ENCODE measurements around the gene CARD11.
A peak's percentile ranks its signal among the peaks of the same experiment; 100 is the strongest.

Gene CARD11

DNA sequence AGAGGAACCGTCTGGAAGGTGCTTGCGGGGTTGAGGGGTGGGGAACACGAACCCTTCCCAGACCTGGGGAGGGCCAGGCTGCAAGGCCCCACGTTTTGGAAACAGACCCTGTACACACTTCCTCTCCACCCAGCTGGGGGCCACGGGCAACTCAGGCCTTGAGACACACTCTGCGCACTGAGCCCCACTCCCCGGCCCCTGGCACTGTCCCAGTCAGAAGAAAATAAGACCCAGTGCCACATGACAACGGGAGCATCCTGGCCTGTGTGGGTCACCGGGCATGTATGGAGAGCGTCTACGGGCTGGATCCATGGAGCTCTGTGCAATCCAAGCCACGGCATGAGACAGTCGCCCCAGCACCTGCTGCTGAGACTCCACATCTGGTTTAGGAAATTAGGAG, 63.7 kb downstream of the CARD11 start:
- no peak for DNase-seq

- no peak for DNase-seq
These were observed 64.5 kb downstream of the CARD11 start for GRCh38 chr7:2979201-2979631.

DNA sequence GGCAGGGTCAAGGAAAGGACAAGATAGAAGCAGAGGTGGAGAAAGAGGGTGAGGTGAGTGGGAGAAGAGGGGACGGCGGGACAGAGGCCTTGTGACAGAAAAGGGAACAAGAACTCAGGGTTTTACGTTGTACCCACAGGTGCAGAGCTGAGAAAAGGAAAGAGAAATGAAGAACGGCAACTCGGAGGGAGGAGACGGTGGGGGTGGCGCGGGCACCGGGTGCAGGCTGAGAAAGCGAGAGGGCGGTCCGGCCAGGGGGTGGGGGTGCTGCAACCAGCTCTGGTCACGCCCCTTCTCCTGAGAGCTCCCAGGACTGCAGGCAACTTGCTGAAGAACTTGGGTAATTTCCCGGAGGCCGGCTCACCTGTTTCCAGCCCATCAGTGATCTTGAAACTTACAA, 65.3 kb downstream of the CARD11 start:
- DNase-seq, result peak; percentile 65

DNA sequence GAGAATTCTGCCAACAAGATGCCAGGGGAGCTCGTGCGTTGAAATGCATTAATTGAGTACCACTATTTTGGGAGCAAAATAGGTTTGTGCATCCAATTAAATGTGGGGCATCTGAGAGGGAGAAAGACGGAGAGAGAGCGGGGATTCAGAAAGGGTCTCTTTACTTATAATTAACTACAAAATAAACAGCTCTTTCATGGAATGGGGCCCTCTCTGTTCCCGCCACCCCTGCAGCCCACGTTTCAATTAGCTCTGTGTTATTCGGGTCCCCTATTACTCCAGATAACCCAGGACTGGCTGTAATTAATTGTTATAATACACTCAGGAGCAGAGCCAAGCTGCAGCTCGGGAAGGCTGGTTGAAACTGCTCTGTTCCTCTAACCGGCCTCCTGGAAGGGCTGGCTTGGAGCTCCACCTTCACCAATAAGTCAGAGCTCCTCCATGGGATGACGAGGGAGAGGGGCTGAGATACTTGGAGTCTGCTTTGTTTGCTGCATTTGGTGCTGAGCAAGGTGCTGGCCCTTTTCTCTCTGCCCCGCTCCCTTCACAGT, 67.8 kb downstream of the CARD11 start:
- no peak for DNase-seq

GRCh38 chr7:2974093-2974819, 69.4 kb downstream of the CARD11 start:
- DNase-seq, result no peak

DNA sequence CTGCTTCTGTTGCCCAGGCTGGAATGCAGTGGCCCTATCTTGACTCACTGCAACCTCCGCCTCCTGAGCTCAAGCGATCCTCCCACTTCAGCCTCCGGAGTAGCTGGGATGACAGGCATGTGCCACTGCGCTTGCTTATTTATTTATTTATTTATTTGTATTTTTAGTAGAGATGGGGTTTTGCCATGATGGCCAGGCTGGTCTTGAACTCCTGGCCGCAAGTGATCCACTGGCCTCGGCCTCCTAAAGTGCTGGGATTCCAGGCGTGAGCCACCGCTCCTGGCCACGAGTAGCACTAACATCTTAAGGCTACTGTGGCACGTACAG, 70.9 kb downstream of the CARD11 start:
- no peak for DNase-seq

DNA sequence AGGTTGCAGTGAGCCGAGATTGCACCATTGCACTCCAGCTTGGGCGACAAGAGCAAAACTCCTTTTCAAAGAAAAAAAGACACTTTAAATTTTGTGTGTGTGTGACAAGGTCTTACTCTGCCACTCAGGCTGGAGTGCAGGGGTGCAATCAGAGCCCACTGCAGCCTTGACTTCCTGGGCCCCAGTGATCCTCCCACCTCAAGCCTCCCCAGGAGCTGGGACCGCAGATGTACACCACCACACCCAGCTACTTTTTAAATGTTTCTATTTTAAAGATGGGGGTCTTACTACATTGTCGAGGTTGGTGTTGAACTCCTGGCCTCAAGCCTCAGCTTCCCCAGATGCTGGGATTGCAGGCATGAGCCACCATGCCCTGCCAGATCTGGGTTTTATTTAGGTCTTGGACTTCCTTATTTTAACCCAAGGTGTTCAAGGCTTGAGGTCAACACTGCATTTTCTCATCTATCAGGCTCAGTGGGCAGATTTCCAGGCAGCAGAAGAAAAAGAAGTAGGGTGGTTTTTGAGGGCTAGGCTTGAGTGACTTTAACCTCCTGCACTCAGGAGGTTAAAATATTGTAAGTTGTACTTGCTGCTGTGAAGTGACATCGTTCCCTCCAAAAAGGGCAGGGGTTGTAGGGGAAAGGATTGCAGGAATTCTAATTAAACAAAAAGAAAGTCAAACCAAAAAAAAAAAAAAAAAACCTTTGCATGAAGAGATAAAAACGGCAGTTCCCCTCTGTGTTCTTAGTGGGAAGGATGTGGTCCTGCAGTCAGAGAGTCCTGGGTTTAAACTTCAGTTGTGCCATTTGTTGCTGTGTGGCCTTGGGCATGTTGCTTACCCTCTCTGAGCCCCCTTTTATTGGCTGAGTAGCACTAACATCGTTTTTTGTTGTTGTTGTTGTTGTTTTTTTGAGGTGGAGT, 71.5 kb downstream of the CARD11 start:
- DNase-seq, result no peak

DNA sequence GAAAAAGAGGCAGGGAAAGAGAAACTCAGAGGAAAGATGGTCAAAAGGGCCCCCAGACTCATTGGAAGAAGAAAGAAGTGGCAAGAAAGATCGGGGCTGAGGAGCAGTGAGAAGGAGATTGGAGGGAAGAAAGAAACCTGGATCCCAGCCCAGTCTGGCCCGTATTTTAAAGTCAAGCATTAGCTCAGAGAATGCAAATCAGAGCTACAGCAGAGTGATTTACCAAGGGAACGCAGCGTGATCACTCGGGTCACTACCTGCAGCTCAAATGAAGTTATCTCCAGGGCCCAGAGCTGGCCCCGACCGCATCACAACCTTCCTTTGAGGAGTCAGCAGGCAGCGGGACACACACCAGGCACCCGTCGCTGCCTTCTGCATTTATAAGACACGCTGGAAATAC, 72.8 kb downstream of the CARD11 start:
- DNase-seq, result no peak

GRCh38 chr7:2970307-2970664, 73.4 kb downstream of the CARD11 start:
- no peak for DNase-seq

- no peak for DNase-seq
These were observed 74.0 kb downstream of the CARD11 start for GRCh38 chr7:2969398-2970306.

DNA sequence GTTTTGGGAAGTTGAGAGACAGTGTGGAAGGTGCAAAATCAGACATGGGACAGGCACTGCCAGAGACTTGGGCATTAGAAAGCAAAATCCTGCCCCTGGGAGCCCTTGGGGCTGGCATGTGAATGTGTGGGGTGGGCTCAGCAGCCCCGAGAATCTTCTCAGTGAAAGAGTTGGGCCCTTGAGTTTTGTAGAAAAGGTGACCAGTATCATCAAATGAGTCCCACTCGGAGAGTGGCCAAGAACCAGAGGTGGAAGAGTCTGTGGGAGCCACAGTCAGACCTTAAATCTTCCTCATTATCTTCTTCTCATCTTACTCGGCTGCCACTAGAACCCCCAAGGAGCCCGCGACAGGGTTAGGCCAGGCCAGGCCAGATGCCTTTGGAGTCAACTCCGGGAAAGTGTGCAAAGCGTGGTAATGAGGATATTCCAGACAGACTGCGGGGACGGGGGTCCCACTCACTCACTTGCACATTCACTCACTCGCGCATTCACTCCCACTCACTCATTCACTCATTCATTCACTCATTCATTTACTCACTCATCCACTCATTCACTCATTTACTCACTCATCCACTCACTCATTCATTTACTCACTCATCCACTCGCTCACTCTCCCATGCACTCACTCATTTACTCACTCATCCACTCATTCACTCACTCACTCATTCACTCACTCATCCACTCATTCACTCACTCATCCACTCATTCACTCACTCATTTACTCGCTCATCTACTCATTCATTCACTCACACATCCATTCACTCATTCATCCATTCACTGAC, 74.9 kb downstream of the CARD11 start:
- DNase-seq, result no peak

DNA sequence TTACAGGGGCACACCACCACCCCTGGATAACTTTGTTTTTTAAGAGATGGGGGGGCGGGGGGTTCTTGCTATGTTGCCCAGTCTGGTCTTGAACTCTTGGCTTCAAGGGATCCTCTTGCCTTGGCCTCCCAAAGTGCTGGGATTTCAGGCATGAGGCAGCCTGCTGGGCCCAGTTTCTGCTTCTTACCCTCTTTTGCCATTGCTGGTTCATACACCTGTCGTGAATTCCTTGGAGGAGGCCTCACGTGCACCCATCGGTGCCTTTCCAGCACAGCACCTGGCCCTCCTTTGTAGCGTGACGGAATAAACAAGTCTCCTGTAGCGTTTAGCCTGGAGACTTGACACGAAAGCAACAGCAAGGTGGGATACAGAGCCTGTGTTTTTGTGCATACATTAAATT, 75.5 kb downstream of the CARD11 start:
- DNase-seq, result no peak

- no peak for DNase-seq
These were observed 76.0 kb downstream of the CARD11 start for GRCh38 chr7:2967705-2968104.

- no peak for DNase-seq
These were observed 76.4 kb downstream of the CARD11 start for GRCh38 chr7:2967253-2967652.

GRCh38 chr7:2966466-2967078, 77.1 kb downstream of the CARD11 start:
- no peak for DNase-seq

- no peak for DNase-seq
These were observed 77.9 kb downstream of the CARD11 start for GRCh38 chr7:2965745-2966270.

GRCh38 chr7:2965301-2965700, 78.4 kb downstream of the CARD11 start:
- no peak for DNase-seq

GRCh38 chr7:2964208-2964607, 79.5 kb downstream of the CARD11 start:
- DNase-seq, result no peak

GRCh38 chr7:2962865-2963264, 80.8 kb downstream of the CARD11 start:
- no peak for DNase-seq

DNA sequence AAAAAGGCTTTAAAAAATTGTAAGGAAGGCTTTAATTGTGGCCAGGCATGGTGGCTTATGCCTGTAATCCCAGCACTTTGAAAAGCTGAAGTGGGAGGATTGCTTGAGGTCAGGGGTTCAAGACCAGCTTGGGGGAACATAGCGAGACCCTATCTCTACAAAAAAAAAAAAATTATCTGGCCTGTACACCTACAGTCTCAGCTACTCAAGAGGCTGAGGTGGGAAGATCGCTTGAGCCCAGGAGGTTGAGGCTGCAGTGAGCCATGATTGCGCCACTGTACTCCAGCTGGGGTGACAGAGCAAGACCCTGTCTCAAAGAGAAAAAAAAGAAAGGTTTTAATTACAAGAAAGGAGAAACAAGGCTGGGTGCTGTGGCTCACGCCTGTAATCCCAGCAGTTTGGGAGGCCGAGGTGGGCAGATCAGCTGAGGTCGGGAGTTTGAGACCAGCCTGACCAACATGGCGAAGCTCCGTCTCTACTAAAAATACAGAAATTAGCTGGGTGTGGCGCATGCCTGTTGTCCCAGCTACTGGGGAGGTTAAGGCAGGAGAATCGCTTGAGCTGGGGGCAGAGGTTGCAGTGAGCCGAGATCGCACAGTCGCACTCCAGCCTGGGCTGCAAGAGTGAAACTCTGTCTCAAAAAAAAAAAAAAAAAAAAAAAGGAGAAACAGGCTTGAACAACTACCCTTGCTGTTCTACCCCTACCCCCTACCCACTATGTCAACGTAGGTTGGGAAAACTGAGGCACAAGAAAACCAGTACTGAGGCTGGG, 83.7 kb downstream of the CARD11 start:
- DNase-seq, result no peak

Measured in activated T-cell treated with anti-CD3 and anti-CD28 coated beads for 4 hours (primary cell).